Neural cell (in vitro differentiated cells): ENCODE data around the gene SPATA19.

ENCODE experiments used
- SMC3 ChIP-seq: fragments of 450-650 bp; conservative IDR thresholded peaks from 2 replicates; pipeline ENCODE4 v1.6.1; 2014; ENCODE audit warnings: antibody characterized with exemption, mild to moderate bottlenecking, moderate library complexity; ENCODE audit not compliant: poor library complexity
- TAF1 ChIP-seq: IDR thresholded peaks from 2 replicates; pipeline ENCODE4 v1.6.1; 2012; ENCODE audit warnings: low read depth
- TF ChIP-seq, protein P1 (sequence below): fragments of 450-650 bp; IDR thresholded peaks from 2 replicates; pipeline ENCODE4 v1.5.1; 2014; ENCODE audit warnings: antibody characterized with exemption, mild to moderate bottlenecking, moderate library complexity; ENCODE audit not compliant: poor library complexity, severe bottlenecking

DNA sequence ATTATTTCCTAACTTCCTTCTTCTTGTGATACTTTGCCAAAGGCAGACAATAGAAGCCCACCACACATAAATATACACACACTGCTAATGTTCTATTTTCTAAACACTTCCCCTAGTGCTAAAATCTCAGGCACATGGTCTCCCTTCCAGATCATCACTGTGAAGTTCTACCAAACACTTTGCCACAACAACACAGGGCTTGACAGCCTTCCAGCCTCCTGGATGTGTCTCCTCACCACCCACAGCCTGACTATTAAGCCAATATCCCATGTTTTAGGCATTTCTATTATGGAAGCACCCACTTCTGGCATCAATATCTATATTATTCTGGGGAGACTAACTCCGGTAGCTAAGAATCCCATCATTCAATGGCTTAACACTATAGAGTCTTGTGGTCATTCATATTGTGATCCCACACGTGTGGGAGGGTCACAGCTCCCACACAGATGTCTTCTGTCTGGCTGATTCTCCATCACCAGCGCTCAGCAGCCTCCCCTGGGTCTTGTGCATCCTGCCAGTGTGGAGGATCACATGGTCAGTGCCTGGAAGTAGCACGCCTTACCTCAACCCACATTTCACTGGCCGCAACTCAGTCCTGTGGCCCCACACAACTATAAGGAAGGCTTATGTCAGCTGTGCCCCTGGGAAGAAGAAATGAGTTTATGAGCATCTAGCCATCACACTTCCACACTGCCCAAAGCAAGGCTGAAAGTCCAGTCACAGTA is 29.0 kb downstream of the SPATA19 start:
- TF ChIP-seq SMC3 (no peak), TAF1 (no peak)
- TF ChIP-seq, protein P1, sequence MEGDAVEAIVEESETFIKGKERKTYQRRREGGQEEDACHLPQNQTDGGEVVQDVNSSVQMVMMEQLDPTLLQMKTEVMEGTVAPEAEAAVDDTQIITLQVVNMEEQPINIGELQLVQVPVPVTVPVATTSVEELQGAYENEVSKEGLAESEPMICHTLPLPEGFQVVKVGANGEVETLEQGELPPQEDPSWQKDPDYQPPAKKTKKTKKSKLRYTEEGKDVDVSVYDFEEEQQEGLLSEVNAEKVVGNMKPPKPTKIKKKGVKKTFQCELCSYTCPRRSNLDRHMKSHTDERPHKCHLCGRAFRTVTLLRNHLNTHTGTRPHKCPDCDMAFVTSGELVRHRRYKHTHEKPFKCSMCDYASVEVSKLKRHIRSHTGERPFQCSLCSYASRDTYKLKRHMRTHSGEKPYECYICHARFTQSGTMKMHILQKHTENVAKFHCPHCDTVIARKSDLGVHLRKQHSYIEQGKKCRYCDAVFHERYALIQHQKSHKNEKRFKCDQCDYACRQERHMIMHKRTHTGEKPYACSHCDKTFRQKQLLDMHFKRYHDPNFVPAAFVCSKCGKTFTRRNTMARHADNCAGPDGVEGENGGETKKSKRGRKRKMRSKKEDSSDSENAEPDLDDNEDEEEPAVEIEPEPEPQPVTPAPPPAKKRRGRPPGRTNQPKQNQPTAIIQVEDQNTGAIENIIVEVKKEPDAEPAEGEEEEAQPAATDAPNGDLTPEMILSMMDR, result no peak
